ENCODE data around the gene IL20RB.
A peak's percentile ranks its signal among the peaks of the same experiment; 100 is the strongest.
"Not testable (repeated sequence)": the region's sequence is repeated elsewhere in the genome, so short reads cannot be mapped to it uniquely, and the experiment has no call there.

IL20RB gene

DNA sequence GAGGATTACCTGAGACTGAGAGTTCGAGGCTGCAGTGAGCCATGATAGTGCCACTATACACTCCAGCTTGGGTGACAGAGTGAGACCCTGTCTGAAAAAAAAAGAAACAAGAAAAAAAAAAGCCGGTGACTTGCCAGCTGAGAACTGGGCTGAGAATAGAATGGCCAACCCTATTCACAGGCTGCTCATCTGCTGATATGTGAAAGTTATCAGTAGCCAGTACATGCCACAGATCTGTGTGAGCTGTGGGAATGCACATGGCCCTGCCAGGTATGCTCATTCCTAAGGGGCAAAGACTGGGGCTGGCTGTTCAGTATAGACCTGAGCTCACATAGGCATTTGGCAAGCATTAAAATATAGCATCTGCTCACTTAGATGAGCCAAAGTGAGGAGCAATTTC lies 30.9 kb downstream of the IL20RB start:
- no peak for DNase-seq

DNA sequence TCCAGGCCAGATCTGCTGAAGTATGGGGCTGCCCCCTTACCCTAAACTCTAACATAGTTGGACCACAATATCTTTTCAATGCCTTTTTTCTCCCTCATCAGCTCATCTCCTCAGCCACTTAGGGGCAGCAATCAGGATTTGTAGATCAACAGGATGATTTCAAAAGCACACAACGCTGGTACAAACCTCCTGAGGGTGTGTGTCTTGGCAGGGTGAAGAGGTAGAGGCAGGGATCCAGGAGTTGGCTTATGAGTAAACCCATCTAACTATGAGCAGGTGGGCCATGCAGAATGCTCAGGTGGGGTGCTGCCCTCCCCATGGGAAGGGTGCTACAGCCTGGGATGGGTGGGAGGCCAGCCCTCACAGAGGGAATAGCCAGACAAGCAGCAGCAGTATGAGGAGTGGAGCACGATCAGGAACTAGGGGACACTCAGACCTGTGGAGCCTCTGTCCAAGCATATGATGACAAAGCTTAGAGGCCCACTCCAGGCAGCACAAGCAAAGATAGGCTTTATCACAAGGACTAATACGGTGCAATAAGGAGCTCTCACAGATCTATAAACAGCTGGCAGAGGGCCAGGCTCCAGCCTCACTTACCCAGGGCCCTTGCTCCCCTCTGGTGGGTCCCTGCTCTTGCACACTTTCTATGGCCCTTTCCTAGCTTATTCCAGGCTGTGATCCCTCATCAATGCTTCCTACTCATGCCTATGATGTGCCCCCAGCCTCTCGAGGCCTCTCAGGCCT lies 32.2 kb downstream of the IL20RB start:
- no peak for DNase-seq

DNA sequence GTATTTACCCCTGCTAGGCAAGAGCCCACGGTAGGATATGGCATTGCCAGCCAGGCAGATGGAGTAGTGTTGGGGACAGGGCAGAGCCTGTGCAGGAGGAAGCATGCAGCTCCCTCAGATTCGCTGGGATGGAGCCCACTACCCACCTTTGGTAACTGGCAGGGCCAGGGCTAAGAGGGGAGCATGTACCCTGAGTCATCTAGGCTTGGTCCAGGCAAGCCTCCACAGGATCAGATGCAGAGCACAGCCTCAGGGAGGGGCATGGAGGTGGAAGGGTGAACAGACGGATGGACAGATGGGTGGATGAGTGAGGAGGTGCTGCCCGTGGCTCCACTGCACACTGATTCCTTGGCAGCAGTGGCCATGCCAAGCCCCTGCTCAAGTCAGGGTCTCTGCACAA lies 33.0 kb downstream of the IL20RB start:
- no peak for DNase-seq

DNA sequence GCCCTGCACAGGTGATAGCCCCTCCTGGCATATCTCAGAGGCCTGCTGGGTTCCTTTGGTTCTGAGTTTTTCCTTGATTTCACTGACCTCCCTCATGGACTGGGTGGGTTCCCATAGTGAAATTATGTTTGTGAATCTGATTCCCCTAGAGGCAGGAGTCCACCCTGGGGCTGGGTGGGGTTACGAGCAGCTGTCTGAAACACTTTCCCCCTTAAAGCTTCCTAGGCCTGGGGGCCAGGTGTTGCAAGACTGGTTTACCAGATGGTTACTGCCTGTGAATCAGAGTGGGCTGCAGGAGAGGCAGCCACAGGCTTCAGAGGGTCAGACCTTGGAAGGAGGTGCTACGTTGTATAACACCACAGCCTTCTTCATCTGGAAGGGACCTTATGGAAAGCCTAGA lies 34.3 kb downstream of the IL20RB start:
- DNase-seq = no peak

DNA sequence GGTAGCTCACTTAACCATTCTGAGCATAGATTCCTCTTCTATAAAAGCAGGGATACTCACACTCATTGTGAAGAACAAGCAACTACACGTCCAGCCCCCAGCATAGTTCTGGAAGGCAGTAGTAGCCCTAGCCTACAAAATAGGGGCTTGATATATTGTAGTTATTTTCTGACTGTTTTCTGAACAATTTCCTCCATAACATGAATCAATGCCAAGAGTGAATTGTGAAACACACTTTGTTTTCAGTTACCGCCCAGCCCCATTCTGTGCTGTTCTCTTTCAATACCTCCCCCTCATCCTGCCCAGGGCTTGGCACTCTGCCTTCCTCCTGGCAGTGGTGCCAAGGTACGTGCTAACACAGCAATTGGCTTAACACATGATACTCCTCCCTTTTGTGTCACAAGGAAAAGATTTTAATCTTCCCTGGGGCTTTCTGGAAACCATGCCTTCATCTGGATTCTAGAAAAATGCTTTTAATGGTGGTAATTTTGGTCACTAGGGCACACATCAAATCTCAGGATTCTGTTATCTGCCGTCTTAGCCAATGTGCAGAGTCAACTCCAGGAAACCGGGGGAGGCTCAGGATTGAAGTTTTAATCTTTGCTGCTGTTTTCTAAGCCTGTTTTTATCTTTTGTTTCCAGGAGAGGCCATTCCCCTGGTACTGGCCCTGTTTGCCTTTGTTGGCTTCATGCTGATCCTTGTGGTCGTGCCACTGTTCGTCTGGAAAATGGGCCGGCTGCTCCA lies 37.2 kb downstream of the IL20RB start:
- DNase-seq = peak; percentile 94

DNA sequence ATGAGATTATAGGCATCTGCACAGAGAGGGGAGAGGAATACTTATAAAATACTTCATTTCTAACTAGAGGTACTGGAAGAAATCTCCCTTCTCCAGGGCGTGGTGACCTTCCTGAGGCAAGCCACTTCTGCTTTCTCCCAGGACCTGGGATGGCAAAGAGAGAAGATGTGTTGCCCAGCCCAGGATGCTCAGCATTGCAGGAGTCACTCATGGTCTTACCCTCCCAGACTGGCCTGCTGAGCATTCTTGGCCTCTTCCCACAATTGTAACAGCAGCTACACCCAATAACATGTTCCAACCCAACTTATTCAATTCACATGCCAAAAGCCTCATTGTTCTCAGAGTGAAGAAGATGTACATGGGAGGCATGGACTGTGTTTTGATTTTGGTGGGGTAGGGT lies 37.9 kb downstream of the IL20RB start:
- DNase-seq = no peak

DNA sequence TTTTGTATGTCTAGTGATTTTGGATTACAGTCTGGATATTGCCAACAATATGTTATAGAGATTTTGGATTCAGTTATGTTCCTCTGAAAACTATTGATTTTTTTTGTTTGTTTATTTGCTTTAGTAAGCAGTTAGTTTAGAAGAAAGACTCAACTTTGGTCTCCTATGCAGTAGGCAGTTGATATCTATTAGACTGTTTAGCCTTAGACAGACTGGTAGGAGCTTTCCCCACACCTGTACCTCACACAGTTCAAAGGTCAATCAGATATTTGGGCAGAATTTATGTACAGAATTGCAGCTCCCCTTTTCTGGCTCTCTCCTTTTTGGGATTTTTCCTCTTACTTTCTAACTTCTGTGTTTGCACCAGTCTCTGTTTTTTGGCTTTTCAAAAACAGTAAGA lies 42.3 kb downstream of the IL20RB start:
- DNase-seq = no peak

DNA sequence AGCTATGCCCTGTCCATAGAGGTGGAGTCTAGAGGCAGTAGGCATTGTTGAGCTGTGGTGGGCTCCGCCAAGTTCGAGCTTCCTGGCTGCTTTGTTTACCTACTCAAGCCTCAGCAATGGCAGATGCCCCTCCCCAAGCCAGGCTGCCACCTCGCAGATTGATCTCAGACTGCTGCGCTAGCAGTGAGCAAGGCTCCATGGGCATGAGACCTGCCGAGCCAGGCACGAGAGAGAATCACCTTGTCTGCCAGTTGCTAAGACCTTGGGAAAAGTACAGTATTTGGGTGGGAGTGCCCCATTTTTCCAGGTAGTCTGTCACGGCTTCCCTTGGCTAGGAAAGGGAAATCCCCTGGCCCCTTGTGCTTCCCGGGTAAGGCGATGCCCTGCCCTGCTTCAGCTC lies 49.6 kb downstream of the IL20RB start:
- DNase-seq = not testable (repeated sequence)

DNA sequence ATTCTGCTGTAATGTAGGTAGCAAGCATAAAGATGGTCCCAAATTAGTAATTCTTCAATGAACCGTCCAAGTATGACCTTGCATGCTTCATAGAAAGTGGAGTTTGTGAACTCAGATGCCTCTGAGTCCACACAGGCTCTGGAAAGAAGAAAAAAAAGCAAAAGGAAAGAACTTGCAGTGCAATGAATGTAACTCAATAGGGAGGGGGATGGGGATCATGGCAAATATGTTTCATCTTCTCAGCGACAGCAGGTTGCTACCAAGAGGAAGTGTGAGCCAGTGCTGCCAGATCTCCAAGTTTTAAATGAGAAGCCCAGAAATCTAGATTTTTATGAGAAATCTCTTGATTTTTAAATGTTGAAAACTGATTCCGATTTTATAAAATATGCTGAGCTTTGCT lies 50.3 kb downstream of the IL20RB start:
- no peak for DNase-seq

DNA sequence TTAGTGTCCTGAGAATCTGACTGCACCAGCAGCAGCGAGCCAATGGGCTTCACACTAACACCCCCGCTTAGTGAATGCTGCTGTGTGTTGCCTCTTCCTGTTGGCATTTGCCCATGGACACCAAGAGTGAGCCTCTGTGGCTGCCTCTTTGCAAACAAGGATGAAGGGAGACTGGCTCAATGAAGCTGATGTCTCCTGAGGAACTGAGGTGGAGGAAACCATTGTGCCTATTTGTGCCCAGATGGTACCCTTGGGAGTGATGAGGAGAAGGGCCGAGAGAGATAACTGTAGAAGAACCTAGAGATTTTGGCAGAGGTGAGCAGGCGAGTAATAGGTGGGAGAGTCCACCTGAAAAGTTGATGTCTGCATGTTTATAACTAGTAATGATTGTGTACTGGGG lies 51.2 kb downstream of the IL20RB start:
- no peak for DNase-seq

DNA sequence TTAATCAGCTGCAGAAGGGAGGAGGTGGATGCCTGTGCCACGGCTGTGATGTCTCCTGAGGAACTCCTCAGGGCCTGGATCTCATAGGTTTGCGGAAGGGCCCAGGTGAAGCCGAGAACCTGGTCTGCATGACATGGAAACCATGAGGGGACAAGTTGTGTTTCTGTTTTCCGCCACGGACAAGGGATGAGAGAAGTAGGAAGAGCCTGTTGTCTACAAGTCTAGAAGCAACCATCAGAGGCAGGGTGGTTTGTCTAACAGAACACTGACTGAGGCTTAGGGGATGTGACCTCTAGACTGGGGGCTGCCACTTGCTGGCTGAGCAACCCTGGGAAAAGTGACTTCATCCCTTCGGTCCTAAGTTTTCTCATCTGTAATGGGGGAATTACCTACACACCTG lies 52.4 kb downstream of the IL20RB start:
- no peak for DNase-seq

DNA sequence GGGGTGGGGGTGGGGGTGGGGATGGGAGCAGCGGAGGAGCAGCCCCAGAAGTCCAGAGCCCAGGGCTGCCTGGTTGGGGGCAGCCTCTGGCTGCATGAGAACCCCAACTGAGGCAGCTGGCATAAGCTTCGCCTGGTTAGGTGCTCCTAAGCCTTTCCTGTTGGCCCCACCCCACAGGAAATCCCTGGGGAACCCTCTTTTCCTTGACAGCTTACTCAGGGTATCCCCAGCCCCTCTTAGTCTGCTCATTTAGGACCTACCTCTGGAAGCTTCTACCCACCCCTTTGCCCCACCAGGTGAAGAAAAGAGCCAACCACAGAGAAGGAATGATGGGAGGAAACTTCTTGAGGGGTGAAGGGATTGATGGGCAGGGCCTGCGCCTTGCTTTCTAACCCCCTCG lies 53.4 kb downstream of the IL20RB start:
- no peak for DNase-seq

DNA sequence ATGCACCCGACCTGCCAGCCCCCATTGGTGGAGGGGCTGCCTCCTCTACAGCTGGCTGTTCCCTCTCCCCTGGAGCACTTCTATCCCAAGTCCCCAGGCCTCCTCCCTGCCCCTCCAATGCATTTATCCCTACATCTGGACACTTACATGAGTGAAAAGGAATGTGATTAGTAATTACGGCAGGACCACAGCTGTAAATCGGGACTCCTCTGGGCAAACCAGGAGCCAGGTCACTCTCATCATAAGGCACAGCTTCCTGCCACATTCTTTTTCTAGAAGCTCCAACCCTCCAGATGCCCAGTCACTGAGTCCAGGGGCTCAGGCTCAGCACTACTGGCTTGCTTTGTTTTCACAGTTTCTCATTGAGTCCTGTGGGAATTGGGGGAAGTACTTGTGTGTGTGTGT lies 54.3 kb downstream of the IL20RB start:
- no peak for DNase-seq

DNA sequence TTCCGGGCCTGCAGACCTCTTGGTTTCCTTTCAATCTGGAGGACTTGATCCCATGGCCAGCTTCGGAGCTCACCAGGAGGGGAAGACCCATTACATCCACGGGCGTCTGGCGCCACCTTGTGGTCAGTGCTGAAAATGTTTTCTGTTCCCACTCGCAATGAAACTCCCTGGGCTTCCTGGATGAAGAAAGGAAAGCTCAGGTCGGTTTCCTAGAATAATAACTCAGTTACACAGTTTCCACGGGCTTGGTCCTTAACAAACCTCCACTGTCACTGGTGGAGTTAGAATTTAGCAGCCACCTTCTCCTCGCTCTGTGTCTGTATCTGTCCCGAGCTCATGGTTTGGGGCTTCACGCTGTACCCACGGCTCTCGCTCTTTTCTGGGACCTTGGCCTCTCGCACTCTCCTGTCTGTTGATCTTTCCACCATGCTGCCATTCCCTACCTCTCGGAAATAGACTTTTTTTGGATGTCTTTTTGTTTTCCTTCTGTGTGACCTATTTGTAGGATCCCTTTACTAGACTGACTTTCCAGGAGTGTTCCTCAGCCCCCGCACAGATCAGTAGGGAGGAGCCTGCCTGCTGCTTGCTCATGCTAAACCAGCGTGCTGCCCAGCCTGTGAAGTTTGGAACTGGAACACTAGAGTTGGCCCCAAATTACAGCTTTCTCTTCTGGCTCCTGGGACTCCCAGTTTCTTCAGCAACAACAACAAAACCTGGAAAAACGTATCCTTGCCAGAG lies 56.3 kb downstream of the IL20RB start:
- peak; percentile 63 for DNase-seq

DNA sequence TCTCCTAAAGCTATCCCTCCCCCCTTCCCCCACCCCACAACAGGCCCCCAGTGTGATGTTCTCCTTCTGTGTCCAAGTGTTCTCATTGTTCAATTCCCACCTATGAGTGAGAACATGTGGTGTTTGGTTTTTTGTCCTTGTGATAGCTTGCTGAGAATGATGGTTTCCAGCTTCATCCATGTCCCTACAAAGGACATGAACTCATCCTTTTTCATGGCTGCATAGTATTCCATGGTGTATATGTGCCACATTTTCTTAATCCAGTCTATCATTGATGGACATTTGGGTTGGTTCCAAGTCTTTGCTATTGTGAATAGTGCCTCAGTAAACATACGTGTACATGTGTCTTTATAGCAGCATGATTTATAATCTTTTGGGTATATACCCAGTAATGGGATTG lies 59.5 kb downstream of the IL20RB start:
- DNase-seq = not testable (repeated sequence)

DNA sequence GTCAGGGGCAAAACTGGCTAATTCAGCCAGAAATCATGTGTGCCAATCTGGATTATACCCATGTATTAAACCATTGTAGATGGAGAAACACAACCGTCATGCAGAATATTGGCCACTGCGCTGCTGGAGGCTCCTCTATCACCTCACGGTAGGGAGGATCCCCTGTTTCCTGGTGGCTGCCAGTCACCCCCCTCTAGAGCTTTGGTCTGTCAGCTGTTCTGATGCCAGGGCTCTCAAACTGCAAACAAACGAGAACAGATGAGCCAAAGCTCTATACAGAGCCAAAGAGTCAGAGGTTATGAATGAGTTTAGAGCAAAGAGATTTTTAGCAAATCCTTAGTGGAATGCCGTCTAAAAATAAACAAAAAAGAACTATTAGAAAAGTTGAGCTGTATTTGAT lies 62.5 kb downstream of the IL20RB start:
- DNase-seq = no peak

DNA sequence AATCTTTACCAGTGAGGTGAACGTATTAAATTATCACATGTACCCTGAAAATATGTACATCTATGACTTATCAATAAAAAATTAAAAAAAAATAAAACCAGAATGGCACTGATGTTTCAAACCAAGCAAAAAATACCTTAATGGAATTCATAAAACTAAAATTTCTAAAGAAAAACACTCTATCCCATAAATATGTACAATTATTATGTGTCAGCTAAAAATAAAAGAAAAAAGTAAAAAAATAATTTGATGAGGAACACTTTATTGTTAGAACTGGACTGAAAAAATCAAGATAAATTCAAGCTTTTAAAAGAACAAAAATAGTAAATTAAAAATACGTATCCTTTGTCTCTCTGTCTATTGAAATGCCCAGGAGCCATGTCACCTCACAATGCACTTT lies 63.1 kb downstream of the IL20RB start:
- DNase-seq = no peak

DNA sequence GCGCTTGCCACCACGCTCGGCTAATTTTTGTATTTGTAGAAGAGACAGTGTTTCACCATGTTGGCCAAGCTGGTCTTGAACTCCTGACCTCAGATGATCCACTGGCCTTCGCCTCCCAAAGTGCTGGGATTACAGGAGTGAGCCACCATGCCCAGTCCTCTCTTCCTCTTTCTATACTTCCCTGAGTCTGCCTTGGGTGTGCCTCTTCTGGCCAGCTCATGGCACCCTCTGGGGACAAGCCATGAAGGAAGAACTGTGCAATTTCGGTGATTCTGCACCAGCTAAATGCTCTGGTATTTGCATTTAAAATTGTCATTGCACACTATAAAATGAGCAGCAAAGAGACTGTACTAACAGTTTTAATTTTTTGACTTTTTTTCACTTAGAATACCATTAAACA lies 66.6 kb downstream of the IL20RB start:
- DNase-seq = no peak

DNA sequence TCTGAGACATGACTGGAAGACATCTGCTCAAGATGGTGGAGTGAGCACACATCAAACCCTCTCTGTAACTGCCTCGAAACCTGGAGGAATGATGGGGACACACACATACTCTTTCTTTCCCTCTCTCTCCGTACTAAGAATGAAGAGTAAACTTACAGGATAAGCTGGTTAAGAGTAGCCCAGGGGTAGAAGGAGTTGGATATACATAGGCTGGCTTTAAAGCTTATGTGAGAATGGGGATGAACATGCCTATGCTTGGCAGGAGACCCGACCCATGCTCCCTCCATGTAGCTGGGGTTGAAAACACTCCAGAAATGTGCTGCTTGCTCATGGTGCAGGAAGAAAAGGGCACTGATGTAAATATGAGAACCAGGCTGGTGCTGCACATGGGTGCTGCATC lies 68.9 kb downstream of the IL20RB start:
- DNase-seq = no peak

DNA sequence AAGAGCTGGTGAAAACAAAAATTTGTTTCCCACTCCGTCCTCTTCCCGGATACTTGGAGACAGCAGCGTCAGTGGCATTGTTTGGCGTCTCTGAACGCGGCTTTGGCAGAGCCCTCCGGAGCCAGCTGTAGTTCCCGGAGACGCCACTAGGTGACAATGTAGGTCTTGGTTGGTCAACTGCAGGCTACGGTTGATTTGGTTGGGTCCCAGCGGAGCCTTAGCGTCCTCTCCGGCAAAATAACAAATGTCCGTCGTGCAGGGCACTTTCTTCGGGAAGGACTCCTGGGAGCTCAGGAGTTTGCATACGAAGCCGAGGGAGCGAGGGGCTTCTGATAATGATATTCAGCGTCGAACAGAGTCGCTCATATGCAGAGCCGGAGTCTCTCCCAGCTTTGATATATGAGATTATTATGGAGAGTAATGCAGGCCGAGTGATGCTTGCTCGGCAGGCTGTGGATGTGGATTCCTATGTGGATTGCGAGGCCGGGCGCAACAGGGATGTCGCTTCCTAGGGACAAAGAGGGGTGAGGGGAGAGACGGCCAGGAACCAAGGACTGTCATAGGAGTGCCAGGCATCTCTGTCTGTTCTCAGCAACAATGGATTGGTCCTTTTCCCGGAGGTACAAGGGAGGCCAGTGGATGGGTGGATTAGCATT lies 74.8 kb downstream of the IL20RB start:
- peak; percentile 34 for DNase-seq

DNA sequence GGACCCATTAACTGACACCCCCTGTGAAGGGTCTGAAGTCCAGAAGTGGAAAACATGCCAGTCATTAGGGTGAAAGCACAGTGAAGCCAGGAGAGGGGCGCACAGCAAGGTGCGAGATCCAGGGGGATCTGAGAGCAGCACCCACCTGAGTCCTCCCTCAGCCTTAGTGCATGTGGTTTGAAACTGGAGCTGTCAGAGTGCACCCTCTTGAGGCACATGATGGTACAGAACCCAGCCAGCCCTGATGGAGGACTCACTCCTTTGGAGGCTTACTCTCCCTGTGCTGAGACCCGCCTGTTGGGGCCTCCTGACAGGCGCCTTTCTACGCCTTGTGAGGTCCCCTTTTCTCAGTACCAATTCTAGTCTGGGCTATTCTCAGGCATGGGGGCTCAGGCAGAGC lies 77.8 kb downstream of the IL20RB start:
- no peak for DNase-seq

DNA sequence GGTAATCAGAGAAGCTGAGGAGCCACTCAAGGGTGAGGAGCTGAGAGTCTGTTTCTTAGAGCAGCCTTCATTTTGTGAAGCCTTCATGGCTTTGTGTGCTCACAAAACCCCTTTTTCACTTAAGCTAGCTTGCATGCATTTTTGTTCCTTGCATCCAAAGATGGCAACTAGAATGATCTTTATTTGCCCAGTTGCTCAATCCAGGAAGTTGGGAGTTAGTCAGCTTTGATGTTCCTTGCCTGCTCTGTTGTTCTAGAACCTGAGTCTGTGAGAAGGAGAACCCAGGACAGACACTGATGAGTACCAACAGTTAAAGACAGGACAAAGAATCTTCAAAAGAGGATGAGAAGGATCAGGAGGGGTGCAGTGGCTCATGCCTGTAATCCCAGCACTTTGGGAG lies 81.8 kb downstream of the IL20RB start:
- DNase-seq = peak; percentile 6

DNA sequence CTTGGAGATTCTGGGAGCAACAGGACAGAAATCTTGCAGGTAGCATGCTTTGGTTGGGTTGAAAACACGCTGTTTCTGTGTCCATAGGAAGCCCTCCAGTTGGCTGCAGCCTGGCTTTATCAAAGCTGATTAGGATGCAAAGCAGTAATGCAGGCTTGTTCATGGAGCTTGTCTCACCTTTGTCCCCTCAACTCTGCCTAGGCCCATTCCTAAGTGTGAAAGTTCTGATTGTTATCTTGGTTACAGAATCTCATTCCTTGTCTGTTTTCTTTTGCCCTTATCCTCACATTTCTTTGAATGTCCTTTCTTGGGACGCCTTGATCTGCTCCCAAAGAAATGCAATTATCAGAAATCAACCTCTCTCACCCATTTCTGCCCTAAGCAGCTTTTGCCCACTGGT lies 83.5 kb downstream of the IL20RB start:
- DNase-seq = no peak

DNA sequence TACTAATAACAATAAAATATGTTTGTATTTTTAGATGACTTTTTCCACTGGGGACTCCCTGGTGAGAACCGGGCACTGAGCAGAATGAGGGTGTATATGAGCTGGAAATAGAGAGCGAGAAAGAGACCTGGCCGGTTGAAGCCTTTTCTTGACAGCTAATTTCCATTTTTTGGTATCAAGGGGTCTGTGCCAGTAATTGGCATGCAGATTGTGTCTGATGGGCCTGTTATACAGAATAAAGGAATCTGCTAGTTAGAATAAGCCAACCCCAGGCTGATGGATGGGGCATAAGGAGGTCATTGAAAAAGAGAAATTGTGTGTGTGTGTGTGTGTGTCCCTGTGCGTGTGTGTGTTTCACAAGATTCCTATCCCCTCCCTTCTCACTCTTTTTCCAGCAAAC lies 83.9 kb downstream of the IL20RB start:
- DNase-seq = no peak
